Heart left ventricle (tissue), 16 donors: ENCODE results near the gene MBP. TPM values are rescaled to one million over a fixed set of nuclear protein-coding genes. Genes with fewer than 3 reads are reported as not detected.

Experiments used
- ATAC-seq, 4 donors: fragments of 200-7000 bp; cut with Tn5 transposase; one replicate each; pipeline ENCODE4 v1.9.1; 2020 to 2022; ENCODE audit warnings: moderate library complexity in 4 of 4, mild to moderate bottlenecking in 3 of 4, moderate number of reproducible peaks in 1 of 4
- DNase-seq, 5 donors: peaks; one replicate each; pipeline ENCODE4 v3.0.0-alpha.2; 2020
- H3K27ac ChIP-seq, 12 donors: fragments of 200-600 bp; sonication (generic) in 4 of 12; one replicate each; pipeline versions ENCODE4 v1.5.0 to v1.8.0; 2016 to 2022; ENCODE audit warnings: mild to moderate bottlenecking in 2 of 12
- H3K27me3 ChIP-seq, 9 donors: fragments of 200-600 bp; sonication (generic) in 2 of 9; one replicate each; pipeline versions ENCODE4 v1.5.1 to v1.8.0; 2016 to 2022; ENCODE audit warnings: mild to moderate bottlenecking in 3 of 9
- H3K36me3 ChIP-seq, 9 donors: fragments of 200-600 bp; sonication (generic) in 2 of 9; one replicate each; pipeline versions ENCODE4 v1.5.0 to v1.8.0; 2018 to 2022; ENCODE audit warnings: mild to moderate bottlenecking in 2 of 9
- H3K4me1 ChIP-seq, 12 donors: fragments of 200-600 bp; sonication (generic) in 4 of 12; one replicate each; pipeline versions ENCODE4 v1.5.0 to v1.8.0; 2016 to 2022; ENCODE audit warnings: mild to moderate bottlenecking in 3 of 12
- H3K4me3 ChIP-seq, 12 donors: fragments of 200-600 bp; sonication (generic) in 4 of 12; one replicate each; pipeline versions ENCODE4 v1.5.0 to v1.8.0; 2017 to 2022; ENCODE audit warnings: mild to moderate bottlenecking in 9 of 12, moderate library complexity in 4 of 12
- H3K9me3 ChIP-seq, 12 donors: fragments of 200-600 bp; sonication (generic) in 4 of 12; one replicate each; pipeline versions ENCODE4 v1.5.0 to v1.8.0; 2016 to 2022; ENCODE audit warnings: mild to moderate bottlenecking in 1 of 12
- CTCF ChIP-seq, 12 donors: fragments of 200-600 bp; sonication (generic) in 4 of 12; IDR thresholded peaks; one replicate each; pipeline versions ENCODE4 v1.5.0 to v1.8.0; 2018 to 2022; ENCODE audit warnings: antibody characterized with exemption in 12 of 12, mild to moderate bottlenecking in 5 of 12
- POLR2A ChIP-seq, 2 donors: fragments of 450-650 bp; IDR thresholded peaks; one replicate each; pipeline ENCODE4 v1.6.1; 2017; ENCODE audit warnings: antibody characterized with exemption in 2 of 2, mild to moderate bottlenecking in 2 of 2, moderate library complexity in 2 of 2
- WGBS, 4 donors: extraction: QIAGEN DNeasy Blood & Tissue Kit in 2 of 4; methylation state at CpG; one replicate each; pipeline versions ENCODE4 v1.1.5 to v1.1.7; 2013 to 2018; 5-methylcytosine and 5-hydroxymethylcytosine counted together
- intact Hi-C, 10 donors: fragments of 100-400 bp; cut with DNase I; formaldehyde crosslinking; loops; one replicate each; pipeline versions ENCODE4 v1.11.1 to v1.14.2; 2022
- polyA plus RNA-seq, 2 donors: library from polyadenylated mRNA; stranded (reverse); fragments of 200-250 nt; gene quantifications; one replicate each; pipeline ENCODE4 v1.2.3, GENCODE V29; 2013
- total RNA-seq, 9 donors: library from RNA; depleted of rRNA in 2 of 9; stranded (reverse); fragments of >200 nt in 2 of 9; fragmentation: NEBNext Ultra II Directional in 3 of 9; extraction: Animal tissue kit (Norgen Biotek cat#: 25700) in 3 of 9; gene quantifications; one replicate each; pipeline versions ENCODE4 v1.1.0 to v1.2.4, GENCODE V29; 2016 to 2023
- donor health status: ischemic (EF 13 %, LVEDD 7.1; RV severe dilation, severe dysfunction).
- donor health status: healthy with polysubstance abuse.
- donor health status: DM: no; HTN: yes; CAD: no.
- donor health status: DM: no; HTN: no; CAD: no.
- donor health status: ischemic (EF 25% LVEDD 6.9; RV normal size, moderate dysfunction).
- donor health status: ischemic (EF 25% LVEDD 5.7; RV mildly dilated, moderate dysfunction).
- donor health status: healthy.
- donor health status: DM: yes; HTN: yes; CAD: no.
- donor health status: ischemic (EF 35%, LVEDD 5.7; RV mildly dilated, moderate dysfunction).
- donor health status: nonischemic (EF 11% LVEDD 7.7; RV severe dilation, severe dysfunction).
- donor health status: DM: yes; HTN: yes; CAD: no.
- donor health status: PGD.
- donor health status: ischemic (EF 29% LVEDD 5.4; RV normal size, mild dysfunction).
- donor health status: nonischemic (EF 23%, LVEDD 6.1; RV moderate dilation, normal function).

MBP gene
- total and polyA plus RNA-seq, 11 donors, result 7.7 to 93.0 (median 31.8) TPM

- intact Hi-C loops, result loop anchor here in 1 of 10 donors (5.0 kb wide), 1 partner anchor 56 kb away; the partner anchor contains the start of gene MBP
- H3K4me3 ChIP-seq, result no peak overlapping the region
- H3K27me3 ChIP-seq, result no peaks in the 10 kb centered on the region
- H3K9me3 ChIP-seq, result no peaks in the 10 kb centered on the region
- whole genome bisulfite sequencing, 4 donors, result 77 to 89% (median 84%) methylated on average over 4 to 9 of the region's 9 CpGs
- H3K4me1 ChIP-seq, result peaks cover 0 to 74% (median 44%) of the 10 kb centered on the region in 12 donors
- no peak overlapping the region for H3K27ac ChIP-seq
- DNase-seq (no peak), ATAC-seq (no peak)
- no peak for TF ChIP-seq POLR2A (IDR thresholded peaks at IDR 0.05)
- no peak for TF ChIP-seq CTCF (IDR thresholded peaks at IDR 0.05)
- peaks cover 0 to 4% (median 0%) of the 10 kb centered on the region in 9 donors for H3K36me3 ChIP-seq
Observed at GRCh38 chr18:77076111-77076510, 56.5 kb downstream of the MBP start.

- no peaks in the 10 kb centered on the region for H3K27me3 ChIP-seq
- 64 to 68% (median 66%) methylated on average over 7 of the region's 7 CpGs for WGBS, 4 donors
- H3K4me1 ChIP-seq, result peaks cover 0 to 73% (median 38%) of the 10 kb centered on the region in 12 donors
- intact Hi-C loops, result loop anchor here in 2 of 10 donors (5.0 kb wide), 1 partner anchor 58 kb away; the partner anchor contains the start of gene MBP (in 2 of the 2)
- H3K27ac ChIP-seq, result peak overlapping the region in 2 of 12 donors; percentile 9 to 65
- H3K4me3 ChIP-seq, result no peak overlapping the region
- TF ChIP-seq CTCF (IDR thresholded peaks at IDR 0.05) (no peak), POLR2A (IDR thresholded peaks at IDR 0.05) (no peak)
- ATAC-seq, result no peak
- no peak for DNase-seq
- peaks cover 0 to 4% (median 0%) of the 10 kb centered on the region in 9 donors for H3K36me3 ChIP-seq
- H3K9me3 ChIP-seq, result no peaks in the 10 kb centered on the region
Observed at GRCh38 chr18:77074431-77074830, 58.2 kb downstream of the MBP start.

GRCh38 chr18:77073336-77074093, 59.1 kb downstream of the MBP start:
- Histone ChIP-seq H3K4me1 (peaks cover 0 to 77% (median 39%) of the 10 kb centered on the region in 12 donors), H3K4me3 (no peak overlapping the region), H3K27me3 (no peaks in the 10 kb centered on the region), H3K27ac (peak overlapping the region in 3 of 12 donors; percentile 9 to 65 (median 56)), H3K36me3 (peaks cover 0 to 4% (median 0%) of the 10 kb centered on the region in 9 donors), H3K9me3 (no peaks in the 10 kb centered on the region)
- no peak for TF ChIP-seq CTCF (IDR thresholded peaks at IDR 0.05)
- no peak for TF ChIP-seq POLR2A (IDR thresholded peaks at IDR 0.05)
- no peak for DNase-seq
- ATAC-seq, result no peak
- intact Hi-C loops, result loop anchor here in 2 of 10 donors (5.0 kb wide), 1 partner anchor 59 kb away; the partner anchor contains the start of gene MBP (in 2 of the 2)
- WGBS, 4 donors, result 73 to 79% (median 75%) methylated on average over 9 of the region's 9 CpGs

- H3K4me1 ChIP-seq, result peaks cover 0 to 79% (median 41%) of the 10 kb centered on the region in 12 donors
Observed at GRCh38 chr18:77072566-77072965, 60.0 kb downstream of the MBP start.

More at GRCh38 chr18:77072566-77072965, 60.0 kb downstream of the MBP start:
- DNase-seq (no peak), ATAC-seq (no peak)
- Histone ChIP-seq H3K27ac (peak overlapping the region in 11 of 12 donors; percentile 6 to 78 (median 56)), H3K9me3 (no peaks in the 10 kb centered on the region), H3K36me3 (peaks cover 0 to 4% (median 0%) of the 10 kb centered on the region in 9 donors), H3K4me3 (no peak overlapping the region), H3K27me3 (no peaks in the 10 kb centered on the region)
- WGBS, 4 donors, result 80 to 95% (median 91%) methylated on average over 7 of the region's 7 CpGs
- intact Hi-C loops, result loop anchor here in 2 of 10 donors (5.0 kb wide), 1 partner anchor 60 kb away; the partner anchor contains the start of gene MBP (in 2 of the 2)
- TF ChIP-seq CTCF (IDR thresholded peaks at IDR 0.05) (no peak), POLR2A (IDR thresholded peaks at IDR 0.05) (no peak)
